SK-N-MC (cell line): ENCODE data around the gene KRT14.

Source experiments
- EZH2 ChIP-seq: fragments of 200-600 bp; sonication (generic); IDR thresholded peaks from one replicate; pipeline ENCODE4 v1.6.1; 2017; ENCODE audit warnings: antibody characterized with exemption
- FOXP2 ChIP-seq: optimal IDR thresholded peaks from 2 replicates; pipeline ENCODE3; 2011; ENCODE audit warnings: mild to moderate bottlenecking, moderate library complexity; ENCODE audit not compliant: insufficient read depth; ENCODE audit errors: extremely low read length, control extremely low read depth
- POLR2AphosphoS5 ChIP-seq: IDR thresholded peaks from 2 replicates; pipeline ENCODE4 v1.6.1; 2012; ENCODE audit warnings: mild to moderate bottlenecking, low read depth, low read length, borderline replicate concordance

- no peak for TF ChIP-seq POLR2AphosphoS5
- no peak for TF ChIP-seq FOXP2
- TF ChIP-seq EZH2: no peak
Observed at GRCh38 chr17:41537990-41538389, 48.7 kb downstream of the KRT14 start.
